HG03045 (cell line): ENCODE results near the gene IQGAP2.

Experiments
- ATAC-seq: cut with Tn5 transposase; IDR thresholded peaks from one replicate; pipeline ENCODE4 v1.9.1; 2021; ENCODE audit warnings: mild to moderate bottlenecking, moderate library complexity; ENCODE audit not compliant: unreplicated experiment

The IQGAP2 gene

GRCh38 chr5:76703707-76704106, 300.6 kb downstream of the IQGAP2 start:
- no peak for ATAC-seq

GRCh38 chr5:76704131-76704663, 301.1 kb downstream of the IQGAP2 start:
- no peak for ATAC-seq

- no peak for ATAC-seq
These were observed 302.5 kb downstream of the IQGAP2 start for GRCh38 chr5:76705574-76705973.

- ATAC-seq: no peak
These were observed 306.7 kb downstream of the IQGAP2 start for GRCh38 chr5:76709762-76710161.

GRCh38 chr5:76710991-76711390, 307.9 kb downstream of the IQGAP2 start:
- ATAC-seq: no peak

GRCh38 chr5:76714751-76715485, 311.8 kb downstream of the IQGAP2 start:
- ATAC-seq: peak; percentile 3

GRCh38 chr5:76715486-76715735, 312.3 kb downstream of the IQGAP2 start:
- peak; percentile 26 for ATAC-seq

- peak; percentile 69 for ATAC-seq
These were observed 312.8 kb downstream of the IQGAP2 start, which contains the start of gene F2R for GRCh38 chr5:76715736-76716455. F2R (plus strand) TSS chr5:76716126; CDS start chr5:76716308, 182 bp downstream.

GRCh38 chr5:76716456-76717157, 313.5 kb downstream of the IQGAP2 start:
- no peak for ATAC-seq

GRCh38 chr5:76717222-76718083, 314.4 kb downstream of the IQGAP2 start:
- no peak for ATAC-seq

GRCh38 chr5:76718381-76718832, 315.3 kb downstream of the IQGAP2 start:
- no peak for ATAC-seq

GRCh38 chr5:76718880-76719279, 315.8 kb downstream of the IQGAP2 start:
- ATAC-seq: no peak

- peak; percentile 86 for ATAC-seq
These were observed 318.0 kb downstream of the IQGAP2 start for GRCh38 chr5:76720988-76721569.

GRCh38 chr5:76723266-76723665, 320.2 kb downstream of the IQGAP2 start:
- ATAC-seq: no peak

GRCh38 chr5:76723906-76724305, 320.8 kb downstream of the IQGAP2 start:
- no peak for ATAC-seq

GRCh38 chr5:76724871-76725270, 321.8 kb downstream of the IQGAP2 start:
- ATAC-seq: no peak

GRCh38 chr5:76728965-76729364, 325.9 kb downstream of the IQGAP2 start:
- ATAC-seq: no peak

GRCh38 chr5:76729373-76730290, 326.5 kb downstream of the IQGAP2 start:
- no peak for ATAC-seq

- ATAC-seq: no peak
These were observed 329.4 kb downstream of the IQGAP2 start for GRCh38 chr5:76732405-76733048.
